SK-N-SH (cell line): ENCODE data around the gene MSX1.

Source experiments
- CTCF ChIP-seq: fragments of 200-600 bp; sonication (generic); IDR thresholded peaks from 2 replicates; pipeline ENCODE4 v1.6.1; 2017; ENCODE audit warnings: antibody characterized with exemption, mild to moderate bottlenecking, moderate library complexity
- EP300 ChIP-seq, 2 experiments: IDR thresholded peaks; 2 replicates each; pipeline versions ENCODE4 v1.4.0 to v1.6.1; 2012; ENCODE audit warnings: borderline replicate concordance in 1 of 2, low read depth in 1 of 2, low read length in 1 of 2
- FOSL2 ChIP-seq: IDR thresholded peaks from 2 replicates; pipeline ENCODE4 v1.4.0; 2012; ENCODE audit warnings: low read depth, mild to moderate bottlenecking, moderate library complexity, borderline replicate concordance
- FOXJ3 ChIP-seq: sonication (generic); formaldehyde crosslinking; IDR thresholded peaks from 2 replicates; pipeline ENCODE4 v1.5.1; 2020; ENCODE audit warnings: mild to moderate bottlenecking, missing genetic modification reagents
- FOXM1 ChIP-seq: IDR thresholded peaks from 2 replicates; pipeline ENCODE4 v1.4.0; 2012; ENCODE audit warnings: low read depth, mild to moderate bottlenecking
- GABPA ChIP-seq: IDR thresholded peaks from 2 replicates; pipeline ENCODE4 v1.4.0; 2012; ENCODE audit warnings: low read depth, mild to moderate bottlenecking
- TAF1 ChIP-seq: IDR thresholded peaks from 2 replicates; pipeline ENCODE4 v1.6.1; 2012; ENCODE audit warnings: low read depth, mild to moderate bottlenecking, low read length, moderate library complexity, borderline replicate concordance
- TEAD4 ChIP-seq: IDR thresholded peaks from 2 replicates; pipeline ENCODE4 v1.4.0; 2012; ENCODE audit warnings: mild to moderate bottlenecking, borderline replicate concordance; ENCODE audit not compliant: insufficient read depth

- TF ChIP-seq FOXJ3 (CRISPR knock-in tag), result no peak
- TF ChIP-seq TEAD4, result no peak
- no peak for TF ChIP-seq TAF1
- TF ChIP-seq FOXM1, result no peak
- no peak for TF ChIP-seq FOSL2
- TF ChIP-seq CTCF, result no peak
- TF ChIP-seq EP300 (IDR thresholded peaks at IDR 0.05; ENCODE audit: borderline replicate concordance in 1 of 2, low read depth in 1 of 2, low read length in 1 of 2), result no peak
- TF ChIP-seq GABPA, result no peak
Measured at GRCh38 chr4:4853371-4853823, 6.1 kb upstream of the MSX1 start.
